Muscle of leg (tissue), 11 donors: Measurements from ENCODE around the gene DIRAS2. TPM values are rescaled to one million over a fixed set of nuclear protein-coding genes. Genes with fewer than 3 reads are reported as not detected.

Source experiments
- DNase-seq: peaks from one replicate; pipeline ENCODE4 v3.0.0; 2013
- H3K27ac ChIP-seq: one replicate; pipeline ENCODE4 v1.5.1; 2013; ENCODE audit warnings: mild to moderate bottlenecking, low read length, control low read depth
- H3K27me3 ChIP-seq: one replicate; pipeline ENCODE4 v1.6.1; 2013; ENCODE audit warnings: low read length; ENCODE audit not compliant: control insufficient read depth, insufficient read depth
- H3K36me3 ChIP-seq: one replicate; pipeline ENCODE4 v1.6.1; 2013; ENCODE audit warnings: low read length; ENCODE audit not compliant: control insufficient read depth, insufficient read depth
- H3K4me1 ChIP-seq: one replicate; pipeline ENCODE4 v1.6.1; 2013; ENCODE audit warnings: low read length; ENCODE audit not compliant: control insufficient read depth, insufficient read depth
- H3K4me3 ChIP-seq: one replicate; pipeline ENCODE4 v1.5.1; 2013; ENCODE audit warnings: low read length, control low read depth
- H3K9me3 ChIP-seq: replicated peaks from 2 replicates; pipeline ENCODE4 v1.6.1; 2013; ENCODE audit warnings: low read depth, low read length; ENCODE audit not compliant: control insufficient read depth
- WGBS: methylation state at CpG from one replicate; pipeline ENCODE4 v1.1.5; 2013; ENCODE audit warnings: missing lambda C conversion rate; ENCODE audit not compliant: insufficient coverage; 5-methylcytosine and 5-hydroxymethylcytosine counted together
- polyA plus RNA-seq, 8 donors: library from polyadenylated mRNA; unstranded; fragments of 120-200 nt; gene quantifications; one replicate each; pipeline versions ENCODE4 v1.2.1 to v1.2.3, GENCODE V29; 2013; ENCODE audit warnings: inconsistent platforms in 1 of 8, low replicate concordance in 1 of 8; ENCODE audit not compliant: insufficient read length in 8 of 8, insufficient read depth in 1 of 8
- total RNA-seq: library from RNA; stranded (reverse); fragments of 120-200 nt; gene quantifications from one replicate; pipeline ENCODE4 v1.2.4, GENCODE V29; 2013

Gene DIRAS2
- total and polyA plus RNA-seq, 9 donors, result 0.65 to 1.9 (median 0.93) TPM

GRCh38 chr9:90616806-90617205 is 25.8 kb downstream of the DIRAS2 start:
- Histone ChIP-seq H3K27ac (no peak overlapping the region), H3K27me3 (no peaks in the 10 kb centered on the region), H3K4me1 (no peaks in the 10 kb centered on the region), H3K4me3 (no peak overlapping the region), H3K36me3 (no peaks in the 10 kb centered on the region), H3K9me3 (no peaks in the 10 kb centered on the region)
- DNase-seq, result no peak
- 92% methylated on average over 3 of the region's 3 CpGs for WGBS

DNA sequence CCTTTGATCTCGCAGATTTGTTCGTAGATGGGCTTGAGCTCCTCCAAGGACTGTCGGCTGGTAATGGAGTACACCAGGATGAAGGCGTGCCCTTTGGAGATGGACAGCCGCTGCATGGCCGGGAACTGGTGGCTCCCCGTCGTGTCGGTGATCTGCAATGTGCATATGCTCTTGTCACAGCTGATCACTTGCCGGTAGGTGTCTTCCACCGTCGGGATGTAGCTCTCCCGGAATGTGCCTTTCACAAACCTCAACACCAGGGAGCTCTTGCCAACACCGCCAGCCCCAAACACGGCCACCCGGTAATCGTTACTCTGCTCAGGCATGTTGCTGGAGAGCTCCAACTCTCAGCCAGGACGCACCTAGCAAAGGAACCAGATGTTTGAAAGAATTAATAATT is 29.1 kb downstream of the DIRAS2 start:
- no peak overlapping the region for H3K4me3 ChIP-seq
- no peaks in the 10 kb centered on the region for H3K27me3 ChIP-seq
- 91% methylated on average over 13 of the region's 18 CpGs for WGBS
- no peaks in the 10 kb centered on the region for H3K9me3 ChIP-seq
- no peak for DNase-seq
- H3K4me1 ChIP-seq, result no peaks in the 10 kb centered on the region
- H3K27ac ChIP-seq, result no peak overlapping the region
- H3K36me3 ChIP-seq, result no peaks in the 10 kb centered on the region

DNA sequence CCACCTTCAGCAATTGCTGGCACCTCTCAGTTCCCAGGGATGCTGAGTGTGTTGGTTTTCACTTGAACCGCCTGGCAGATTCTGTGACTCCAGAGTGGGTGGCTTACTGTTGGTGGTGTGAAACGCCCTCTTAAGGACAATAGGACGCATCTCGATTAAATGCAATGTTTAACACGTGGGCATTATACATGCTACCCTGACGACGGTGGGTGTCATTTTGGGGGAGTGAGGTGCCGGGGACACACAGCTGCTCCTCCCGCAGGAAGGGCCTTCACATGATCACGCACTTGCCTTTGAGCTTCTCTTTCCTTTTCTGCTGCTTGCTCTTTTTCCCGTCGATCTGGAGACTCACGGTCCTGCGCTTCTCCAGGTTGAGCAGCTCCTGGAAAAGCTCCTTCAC is 29.7 kb downstream of the DIRAS2 start:
- Histone ChIP-seq H3K4me1 (no peaks in the 10 kb centered on the region), H3K27me3 (no peaks in the 10 kb centered on the region), H3K27ac (no peak overlapping the region), H3K36me3 (no peaks in the 10 kb centered on the region), H3K9me3 (no peaks in the 10 kb centered on the region), H3K4me3 (no peak overlapping the region)
- no peak for DNase-seq
- WGBS, result 95% methylated on average over 13 of the region's 14 CpGs

DNA sequence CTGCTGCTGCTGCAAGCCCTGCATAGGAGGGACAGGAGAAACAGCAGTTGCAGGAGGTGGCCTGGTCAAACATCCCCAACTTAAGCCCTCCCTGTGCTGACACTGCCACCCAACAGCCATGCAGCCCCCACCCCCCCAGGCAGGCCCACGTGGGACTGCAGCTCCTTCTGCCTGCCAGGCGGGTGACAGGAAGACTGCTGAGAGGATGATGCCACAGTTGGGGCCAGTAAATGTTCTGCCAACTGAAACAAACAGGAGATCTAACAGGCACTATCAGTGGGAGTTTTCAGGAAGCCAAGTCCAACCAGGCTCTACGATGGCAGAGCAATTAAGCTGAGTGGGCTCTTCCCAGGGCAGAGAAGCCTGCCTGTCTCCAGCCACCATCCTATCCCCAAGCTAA is 31.1 kb downstream of the DIRAS2 start:
- no peak for DNase-seq
- Histone ChIP-seq H3K9me3 (no peaks in the 10 kb centered on the region), H3K36me3 (no peaks in the 10 kb centered on the region), H3K27me3 (no peaks in the 10 kb centered on the region), H3K27ac (no peak overlapping the region), H3K4me3 (no peak overlapping the region), H3K4me1 (no peaks in the 10 kb centered on the region)
- 61% methylated on average over 2 of the region's 3 CpGs for WGBS

DNA sequence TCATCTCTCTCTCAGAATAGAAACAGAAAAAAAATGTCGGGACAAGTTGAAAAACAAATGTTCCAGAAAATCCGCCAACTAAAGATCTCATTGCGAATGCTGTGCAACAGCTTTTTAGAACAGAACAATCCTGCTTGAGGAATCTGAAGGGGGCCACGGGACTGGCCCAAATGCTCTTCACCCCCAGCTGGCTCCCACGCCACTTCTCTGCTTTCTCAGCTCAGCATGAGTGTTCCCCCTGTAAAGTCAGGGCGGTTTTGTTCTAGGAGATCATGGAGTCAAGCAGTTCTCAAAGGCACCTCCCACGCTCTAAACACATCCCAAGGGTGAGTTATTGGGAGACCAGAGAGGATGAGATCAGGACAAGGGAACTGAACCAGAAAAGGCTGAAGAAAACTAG is 31.5 kb downstream of the DIRAS2 start:
- Histone ChIP-seq H3K4me3 (no peak overlapping the region), H3K27ac (no peak overlapping the region), H3K36me3 (no peaks in the 10 kb centered on the region), H3K9me3 (no peaks in the 10 kb centered on the region), H3K27me3 (no peaks in the 10 kb centered on the region), H3K4me1 (no peaks in the 10 kb centered on the region)
- 83% methylated on average over 6 of the region's 7 CpGs for WGBS
- DNase-seq, result no peak

DNA sequence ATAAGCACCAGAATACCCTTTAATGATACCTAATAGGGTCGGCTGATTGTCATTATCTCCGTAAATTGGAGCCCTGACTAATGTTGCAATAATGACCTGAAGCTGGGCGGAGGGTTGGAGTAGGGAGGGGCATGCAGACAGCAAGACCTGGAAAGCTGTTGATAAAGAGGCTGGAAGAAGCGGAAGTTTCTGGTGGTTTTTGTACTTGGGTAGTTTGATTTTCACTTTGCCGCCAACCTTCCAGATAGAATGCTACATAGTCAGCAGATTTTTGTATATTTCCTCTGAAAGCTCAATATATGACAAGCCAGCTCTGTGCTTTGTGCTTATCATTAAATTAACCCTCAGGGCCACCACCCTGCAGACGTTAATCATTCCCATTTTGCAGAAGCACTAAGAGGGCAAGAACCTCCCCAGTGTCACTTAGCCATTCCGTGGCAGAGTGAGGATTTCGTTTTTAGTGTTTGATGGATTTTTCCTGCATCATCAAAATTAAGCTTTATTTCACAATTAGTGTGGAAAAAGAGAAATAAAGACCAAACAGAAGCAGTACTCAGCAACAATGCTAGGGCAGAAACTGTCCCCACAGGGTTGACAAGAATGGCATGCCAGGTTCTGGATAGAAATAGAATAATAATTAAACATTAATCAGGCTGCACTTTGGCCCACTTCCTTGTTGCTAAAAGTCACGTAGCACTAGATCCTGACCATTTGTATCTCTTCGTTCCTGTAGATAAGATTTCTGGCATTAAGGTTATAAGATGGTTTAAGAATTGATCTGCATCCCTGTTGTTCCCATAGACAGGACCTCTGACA is 34.7 kb downstream of the DIRAS2 start:
- no peaks in the 10 kb centered on the region for H3K27me3 ChIP-seq
- DNase-seq, result no peak
- WGBS, result 67% methylated on average over 1 of the region's 10 CpGs

GRCh38 chr9:90600029-90600428 is 42.6 kb downstream of the DIRAS2 start:
- H3K4me1 ChIP-seq, result no peaks in the 10 kb centered on the region
- H3K36me3 ChIP-seq, result no peaks in the 10 kb centered on the region
- no peak overlapping the region for H3K27ac ChIP-seq
- WGBS, result 78% methylated on average over 1 of the region's 1 CpG
- no peak for DNase-seq
- no peaks in the 10 kb centered on the region for H3K27me3 ChIP-seq
- no peaks in the 10 kb centered on the region for H3K9me3 ChIP-seq
- no peak overlapping the region for H3K4me3 ChIP-seq

More for the DNA sequence above, 34.7 kb downstream of the DIRAS2 start:
- Histone ChIP-seq H3K9me3 (no peaks in the 10 kb centered on the region), H3K4me3 (no peak overlapping the region), H3K4me1 (no peaks in the 10 kb centered on the region), H3K36me3 (no peaks in the 10 kb centered on the region), H3K27ac (no peak overlapping the region)

- no peaks in the 10 kb centered on the region for H3K4me1 ChIP-seq
- no peak for DNase-seq
- no peak overlapping the region for H3K27ac ChIP-seq
- WGBS, result no CpG with 5 or more reads among the region's 5 CpGs
- H3K4me3 ChIP-seq, result no peak overlapping the region
- no peaks in the 10 kb centered on the region for H3K36me3 ChIP-seq
- peaks cover 3% of the 10 kb centered on the region for H3K9me3 ChIP-seq
- no peaks in the 10 kb centered on the region for H3K27me3 ChIP-seq
Observed at GRCh38 chr9:90598191-90598590, 44.4 kb downstream of the DIRAS2 start.

DNA sequence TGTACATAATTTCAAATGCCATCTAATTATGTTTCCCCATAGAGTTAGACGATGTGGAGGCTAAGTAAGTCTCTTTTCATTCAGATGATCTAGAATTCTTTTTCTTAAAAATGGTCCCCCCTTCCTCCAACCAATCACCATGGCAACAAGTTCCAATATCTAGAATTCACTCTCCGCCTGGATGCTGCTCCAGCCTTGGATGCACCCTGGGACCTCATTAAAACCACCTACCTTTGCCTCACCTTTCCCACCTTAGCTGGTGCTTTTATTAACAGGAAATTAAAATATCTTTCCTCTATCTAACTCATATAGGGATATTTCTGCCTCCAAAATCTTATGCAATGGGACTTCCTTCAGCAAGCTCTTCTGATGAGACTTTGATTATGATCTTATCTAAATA is 49.0 kb downstream of the DIRAS2 start:
- Histone ChIP-seq H3K27ac (no peak overlapping the region), H3K4me3 (no peak overlapping the region), H3K27me3 (no peaks in the 10 kb centered on the region), H3K36me3 (no peaks in the 10 kb centered on the region), H3K9me3 (peaks cover 3% of the 10 kb centered on the region), H3K4me1 (no peaks in the 10 kb centered on the region)
- 50% methylated on average over 1 of the region's 2 CpGs for WGBS
- DNase-seq, result no peak

DNA sequence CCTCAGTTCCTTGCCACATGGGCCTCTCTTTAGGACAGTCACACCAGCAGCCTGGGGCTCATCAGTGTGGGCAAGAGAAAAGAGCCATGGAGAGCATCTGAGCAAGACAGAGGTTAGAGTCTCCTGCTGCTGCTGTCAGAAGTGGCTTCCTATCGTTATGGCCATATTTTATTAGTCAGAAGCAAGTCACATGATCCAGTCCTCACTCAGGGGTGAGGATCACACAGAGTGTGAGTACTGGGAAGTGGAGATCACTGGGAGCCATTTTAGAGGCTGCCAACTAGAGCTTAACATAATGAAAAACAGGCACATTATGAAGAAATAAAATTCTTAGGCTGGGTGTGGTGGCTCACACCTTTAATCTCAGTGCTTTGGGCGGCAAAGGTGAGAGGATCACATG is 62.0 kb downstream of the DIRAS2 start:
- Histone ChIP-seq H3K9me3 (no peaks in the 10 kb centered on the region), H3K27ac (no peak overlapping the region), H3K4me1 (no peaks in the 10 kb centered on the region), H3K36me3 (no peaks in the 10 kb centered on the region), H3K4me3 (no peak overlapping the region), H3K27me3 (no peaks in the 10 kb centered on the region)
- no CpG with 5 or more reads among the region's 2 CpGs for WGBS
- DNase-seq, result no peak

GRCh38 chr9:90579181-90579580 is 63.4 kb downstream of the DIRAS2 start:
- no peak overlapping the region for H3K4me3 ChIP-seq
- H3K27me3 ChIP-seq, result no peaks in the 10 kb centered on the region
- H3K27ac ChIP-seq, result no peak overlapping the region
- H3K9me3 ChIP-seq, result no peaks in the 10 kb centered on the region
- DNase-seq, result no peak
- no peaks in the 10 kb centered on the region for H3K36me3 ChIP-seq
- no CpG with 5 or more reads among the region's 2 CpGs for WGBS
- no peaks in the 10 kb centered on the region for H3K4me1 ChIP-seq
